MM.1S (cell line): Measurements from ENCODE around the gene P2RX2.

ENCODE experiments used
- DNase-seq: peaks from one replicate; pipeline ENCODE4 v3.0.0-alpha.2; 2015
- H2AFZ ChIP-seq: fragments of 300-600 bp; sonication (generic); 2 replicates; pipeline ENCODE4 v1.6.0; 2016; ENCODE audit warnings: antibody characterized with exemption, low read length
- H3F3A ChIP-seq: fragments of 300-600 bp; sonication (generic); 2 replicates; pipeline ENCODE4 v1.6.1; 2016; ENCODE audit warnings: mild to moderate bottlenecking, antibody characterized with exemption, low read length, moderate library complexity, mixed read lengths; ENCODE audit not compliant: insufficient read depth
- H3K27ac ChIP-seq: fragments of 300-600 bp; sonication (generic); 2 replicates; pipeline ENCODE4 v1.5.1; 2016; ENCODE audit warnings: mild to moderate bottlenecking, low read length
- H3K27me3 ChIP-seq: fragments of 300-600 bp; sonication (generic); replicated peaks from 2 replicates; pipeline ENCODE4 v1.6.0; 2016; ENCODE audit warnings: low read length; ENCODE audit not compliant: insufficient read depth
- H3K36me3 ChIP-seq: fragments of 300-600 bp; sonication (generic); replicated peaks from 2 replicates; pipeline ENCODE4 v1.6.1; 2016; ENCODE audit warnings: mild to moderate bottlenecking, low read length, mixed read lengths; ENCODE audit not compliant: insufficient read depth
- H3K4me1 ChIP-seq: fragments of 300-600 bp; sonication (generic); 2 replicates; pipeline ENCODE4 v1.6.1; 2016; ENCODE audit warnings: low read length, mixed read lengths
- H3K4me2 ChIP-seq: fragments of 300-600 bp; sonication (generic); 2 replicates; pipeline ENCODE4 v1.6.0; 2016; ENCODE audit warnings: low read depth, low read length
- H3K4me3 ChIP-seq: fragments of 300-600 bp; sonication (generic); 2 replicates; pipeline ENCODE4 v1.5.1; 2016; ENCODE audit warnings: low read length, mixed read lengths
- H3K79me2 ChIP-seq: fragments of 300-600 bp; sonication (generic); 2 replicates; pipeline ENCODE4 v1.6.1; 2016; ENCODE audit warnings: mixed run types, low read length, mixed read lengths
- H3K9ac ChIP-seq: fragments of 300-600 bp; sonication (generic); 2 replicates; pipeline ENCODE4 v1.6.1; 2016; ENCODE audit warnings: low read length, mixed read lengths
- H3K9me2 ChIP-seq: fragments of 300-600 bp; sonication (generic); replicated peaks from 2 replicates; pipeline ENCODE4 v1.6.1; 2016; ENCODE audit warnings: mild to moderate bottlenecking, low read length, mixed read lengths; ENCODE audit not compliant: insufficient read depth
- H3K9me3 ChIP-seq: fragments of 300-600 bp; sonication (generic); replicated peaks from 2 replicates; pipeline ENCODE4 v1.6.1; 2016; ENCODE audit warnings: mild to moderate bottlenecking, low read length, mixed read lengths; ENCODE audit not compliant: insufficient read depth
- H4K20me1 ChIP-seq: fragments of 300-600 bp; sonication (generic); 2 replicates; pipeline ENCODE4 v1.6.1; 2016; ENCODE audit warnings: mild to moderate bottlenecking, low read length, moderate library complexity, mixed read lengths; ENCODE audit not compliant: insufficient read depth
- CTCF ChIP-seq: fragments of 300-600 bp; sonication (generic); IDR thresholded peaks from 2 replicates; pipeline ENCODE4 v1.5.1; 2016; ENCODE audit warnings: antibody characterized with exemption, low read length, mixed read lengths
- EZH2 ChIP-seq: fragments of 300-600 bp; sonication (generic); optimal IDR thresholded peaks from 2 replicates; pipeline ENCODE3; 2017; ENCODE audit warnings: low read depth, mild to moderate bottlenecking, antibody characterized with exemption, low read length, mixed read lengths
- EZH2phosphoT487 ChIP-seq: fragments of 300-600 bp; sonication (generic); IDR thresholded peaks from 2 replicates; pipeline ENCODE4 v1.6.1; 2018; ENCODE audit warnings: antibody characterized with exemption, low read length

Gene P2RX2

GRCh38 chr12:132606927-132607326, 11.6 kb upstream of the P2RX2 start:
- H3K79me2 ChIP-seq: no peaks in the 10 kb centered on the region
- no peak overlapping the region for H3K27ac ChIP-seq
- H4K20me1 ChIP-seq: no peaks in the 10 kb centered on the region
- H3K4me3 ChIP-seq: no peak overlapping the region
- no peaks in the 10 kb centered on the region for H3K36me3 ChIP-seq
- no peaks in the 10 kb centered on the region for H3K9me2 ChIP-seq
- H3K27me3 ChIP-seq: peaks cover 5% of the 10 kb centered on the region
- TF ChIP-seq CTCF (no peak), EZH2phosphoT487 (no peak), EZH2 (no peak)
- no peaks in the 10 kb centered on the region for H3F3A ChIP-seq
- no peak overlapping the region for H2AFZ ChIP-seq
- no peaks in the 10 kb centered on the region for H3K4me1 ChIP-seq
- no peak for DNase-seq
- no peak overlapping the region for H3K4me2 ChIP-seq
- H3K9ac ChIP-seq: no peak overlapping the region
- no peaks in the 10 kb centered on the region for H3K9me3 ChIP-seq

- peaks cover 5% of the 10 kb centered on the region for H3K27me3 ChIP-seq
- H3K9me2 ChIP-seq: no peaks in the 10 kb centered on the region
- no peak overlapping the region for H3K4me3 ChIP-seq
- no peak overlapping the region for H3K9ac ChIP-seq
- no peaks in the 10 kb centered on the region for H3K36me3 ChIP-seq
- H2AFZ ChIP-seq: no peak overlapping the region
- no peak overlapping the region for H3K4me2 ChIP-seq
- no peak overlapping the region for H3K27ac ChIP-seq
- no peaks in the 10 kb centered on the region for H3K4me1 ChIP-seq
- TF ChIP-seq EZH2: no peak
- no peak for TF ChIP-seq CTCF
- TF ChIP-seq EZH2phosphoT487: no peak
- H4K20me1 ChIP-seq: no peaks in the 10 kb centered on the region
- no peaks in the 10 kb centered on the region for H3K9me3 ChIP-seq
- no peak for DNase-seq
- H3F3A ChIP-seq: no peaks in the 10 kb centered on the region
- H3K79me2 ChIP-seq: no peaks in the 10 kb centered on the region
Observed at GRCh38 chr12:132608231-132609171, 10.1 kb upstream of the P2RX2 start.

GRCh38 chr12:132610051-132610759, 8.4 kb upstream of the P2RX2 start, which contains the start of gene LRCOL1:
Gene LRCOL1 (minus strand): TSS chr12:132610582. CDS start chr12:132606251, 4,331 bp downstream.
- no peaks in the 10 kb centered on the region for H3K4me1 ChIP-seq
- H3K9ac ChIP-seq: no peak within 1 kb of the TSS
- H3K79me2 ChIP-seq: no peaks in the 10 kb centered on the region
- H3K27me3 ChIP-seq: peaks cover 5% of the 10 kb centered on the region
- H3K9me3 ChIP-seq: no peaks in the 10 kb centered on the region
- no peak for DNase-seq
- no peak within 1 kb of the TSS for H2AFZ ChIP-seq
- H3K9me2 ChIP-seq: no peaks in the 10 kb centered on the region
- no peak within 1 kb of the TSS for H3K4me2 ChIP-seq
- no peak within 1 kb of the TSS for H3K4me3 ChIP-seq
- H3K36me3 ChIP-seq: no peaks in the 10 kb centered on the region
- TF ChIP-seq EZH2: no peak
- TF ChIP-seq CTCF: no peak
- TF ChIP-seq EZH2phosphoT487: no peak
- no peaks in the 10 kb centered on the region for H3F3A ChIP-seq
- H4K20me1 ChIP-seq: no peaks in the 10 kb centered on the region
- no peak within 1 kb of the TSS for H3K27ac ChIP-seq
